ENCODE measurements around the gene TPRA1.

Gene TPRA1

DNA sequence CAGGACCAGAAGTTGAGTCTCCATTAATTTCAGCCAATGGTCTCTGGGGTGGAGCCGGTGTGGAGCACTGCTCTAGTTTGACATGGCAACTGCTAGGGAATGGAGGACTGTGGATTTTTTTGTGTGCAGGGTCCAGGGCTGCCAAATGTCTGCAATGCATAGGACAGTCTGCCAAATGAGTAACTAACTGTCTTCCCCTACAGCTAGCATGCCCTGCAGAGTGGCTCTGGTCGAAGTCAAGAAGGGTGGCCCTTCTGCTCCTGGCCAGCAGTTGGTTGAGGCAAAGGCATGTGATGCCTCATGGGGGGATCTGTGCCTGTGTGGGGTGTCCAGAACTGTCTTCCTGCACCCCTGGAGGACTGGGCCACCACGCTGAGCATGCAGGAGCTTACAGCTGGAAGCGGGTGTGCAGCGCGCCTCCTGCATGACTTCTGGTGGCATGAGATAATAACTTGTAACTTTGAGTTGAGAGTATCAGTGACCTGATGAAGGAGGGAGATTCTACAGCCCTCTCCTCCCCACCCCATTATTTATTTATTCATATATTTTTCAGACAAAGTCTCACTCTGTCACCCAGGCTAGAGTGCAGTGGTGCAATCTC lies 4.6 kb downstream of the TPRA1 start:
- peaks cover 6% of the 10 kb centered on the region for H3K36me3 Mint-ChIP-seq
- no peaks in the 10 kb centered on the region for H3K9me3 Mint-ChIP-seq
- DNase-seq (ENCODE audit: low spot score in 2 of 2) (no peak), ATAC-seq (no peak)
- peak overlapping the region; percentile 77 for H3K27ac Mint-ChIP-seq
- H3K4me3 Mint-ChIP-seq: no peak overlapping the region
- H3K4me1 Mint-ChIP-seq: peaks cover 38% of the 10 kb centered on the region

GRCh38 chr3:127585163-127585812 lies 5.2 kb downstream of the TPRA1 start:
- Mint-ChIP-seq H3K9me3 (no peaks in the 10 kb centered on the region), H3K4me1 (peaks cover 45% of the 10 kb centered on the region), H3K36me3 (no peaks in the 10 kb centered on the region), H3K27ac (peak overlapping the region; percentile 77), H3K4me3 (no peak overlapping the region)
- ATAC-seq: no peak
- no peak for DNase-seq (ENCODE audit: low spot score in 2 of 2)

DNA sequence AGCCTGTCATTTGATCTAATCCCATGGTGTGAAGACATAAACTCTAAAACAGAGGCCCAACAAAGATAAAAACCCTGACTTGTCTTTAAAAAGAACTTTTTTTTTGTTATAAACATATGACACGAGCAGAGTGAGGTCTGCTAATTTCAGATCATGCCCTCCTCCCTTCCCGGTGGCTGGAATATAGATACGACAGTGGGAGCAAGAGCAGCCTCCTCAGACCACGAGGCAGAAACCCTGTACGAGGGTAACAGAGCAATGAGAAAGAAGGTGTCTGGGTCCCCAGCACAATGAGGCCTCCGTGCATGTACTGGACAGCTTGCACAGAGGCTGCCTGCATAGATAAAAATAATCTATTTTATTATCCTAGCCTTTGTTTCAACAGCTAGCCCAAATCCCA lies 5.8 kb downstream of the TPRA1 start:
- Mint-ChIP-seq H3K27ac (peak overlapping the region; percentile 77), H3K36me3 (no peaks in the 10 kb centered on the region)

GRCh38 chr3:127580327-127581060 lies 10.0 kb downstream of the TPRA1 start:
- Mint-ChIP-seq H3K4me1 (peaks cover 42% of the 10 kb centered on the region), H3K36me3 (peaks cover 13% of the 10 kb centered on the region), H3K4me3 (no peak overlapping the region), H3K27ac (peak overlapping the region; percentile 69), H3K9me3 (no peaks in the 10 kb centered on the region)
- no peak for ATAC-seq
- DNase-seq (ENCODE audit: low spot score in 2 of 2): no peak

More for the DNA sequence above, 5.8 kb downstream of the TPRA1 start:
- ATAC-seq: no peak
- Mint-ChIP-seq H3K4me3 (no peak overlapping the region), H3K9me3 (no peaks in the 10 kb centered on the region), H3K4me1 (peaks cover 44% of the 10 kb centered on the region)
- no peak for DNase-seq (ENCODE audit: low spot score in 2 of 2)

DNA sequence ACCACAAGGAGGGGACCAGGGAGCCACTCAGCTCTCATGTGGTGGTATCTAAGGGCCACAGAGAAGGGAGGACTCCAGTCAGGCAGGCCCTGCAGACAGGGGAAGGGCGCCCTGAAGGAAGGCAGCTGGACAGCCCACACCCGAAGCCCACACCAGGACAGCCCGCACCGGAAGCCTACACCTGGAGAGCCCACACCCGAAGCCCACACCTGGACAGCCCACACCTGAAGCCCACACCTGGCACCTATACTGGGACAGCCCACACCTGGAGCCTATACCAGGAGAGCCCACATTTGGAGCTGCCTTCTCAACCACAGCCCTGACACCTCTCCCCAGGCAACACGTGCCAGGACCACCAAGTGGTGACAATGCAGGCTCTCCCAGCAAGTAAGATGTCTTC lies 11.7 kb downstream of the TPRA1 start:
- peak overlapping the region; percentile 69 for H3K27ac Mint-ChIP-seq
- H3K4me3 Mint-ChIP-seq: no peak overlapping the region
- H3K9me3 Mint-ChIP-seq: no peaks in the 10 kb centered on the region
- no peak for ATAC-seq
- peaks cover 29% of the 10 kb centered on the region for H3K36me3 Mint-ChIP-seq
- peaks cover 42% of the 10 kb centered on the region for H3K4me1 Mint-ChIP-seq
- no peak for DNase-seq (ENCODE audit: low spot score in 2 of 2)

DNA sequence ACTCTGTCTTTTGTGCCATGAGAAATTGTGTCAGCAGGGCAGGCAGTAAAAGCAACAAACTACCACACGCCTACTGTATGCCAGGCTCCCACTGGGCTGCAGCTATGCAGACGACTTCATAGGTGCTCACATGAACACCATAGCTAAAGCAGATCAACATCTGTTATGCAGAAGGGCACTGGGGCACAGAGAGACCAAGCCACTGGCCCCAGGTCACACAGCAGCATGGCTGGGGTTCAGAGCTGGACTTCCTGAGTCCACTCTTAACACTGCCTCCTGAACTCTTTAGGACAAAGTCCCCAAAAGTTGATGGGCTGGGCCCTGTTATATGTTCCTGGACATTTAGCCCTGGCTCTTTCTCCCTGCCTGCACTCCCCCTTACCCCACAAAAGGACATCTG lies 12.4 kb downstream of the TPRA1 start:
- no peak for ATAC-seq
- Mint-ChIP-seq H3K27ac (peak overlapping the region; percentile 49), H3K36me3 (peaks cover 33% of the 10 kb centered on the region), H3K9me3 (no peaks in the 10 kb centered on the region), H3K4me3 (no peak overlapping the region), H3K4me1 (peaks cover 42% of the 10 kb centered on the region)
- DNase-seq (ENCODE audit: low spot score in 2 of 2): no peak

GRCh38 chr3:127577448-127577847 lies 13.1 kb downstream of the TPRA1 start:
- H3K27ac Mint-ChIP-seq: no peak overlapping the region
- ATAC-seq (no peak), DNase-seq (ENCODE audit: low spot score in 2 of 2) (no peak)
- no peaks in the 10 kb centered on the region for H3K9me3 Mint-ChIP-seq
- peaks cover 42% of the 10 kb centered on the region for H3K4me1 Mint-ChIP-seq
- H3K4me3 Mint-ChIP-seq: no peak overlapping the region
- peaks cover 38% of the 10 kb centered on the region for H3K36me3 Mint-ChIP-seq

DNA sequence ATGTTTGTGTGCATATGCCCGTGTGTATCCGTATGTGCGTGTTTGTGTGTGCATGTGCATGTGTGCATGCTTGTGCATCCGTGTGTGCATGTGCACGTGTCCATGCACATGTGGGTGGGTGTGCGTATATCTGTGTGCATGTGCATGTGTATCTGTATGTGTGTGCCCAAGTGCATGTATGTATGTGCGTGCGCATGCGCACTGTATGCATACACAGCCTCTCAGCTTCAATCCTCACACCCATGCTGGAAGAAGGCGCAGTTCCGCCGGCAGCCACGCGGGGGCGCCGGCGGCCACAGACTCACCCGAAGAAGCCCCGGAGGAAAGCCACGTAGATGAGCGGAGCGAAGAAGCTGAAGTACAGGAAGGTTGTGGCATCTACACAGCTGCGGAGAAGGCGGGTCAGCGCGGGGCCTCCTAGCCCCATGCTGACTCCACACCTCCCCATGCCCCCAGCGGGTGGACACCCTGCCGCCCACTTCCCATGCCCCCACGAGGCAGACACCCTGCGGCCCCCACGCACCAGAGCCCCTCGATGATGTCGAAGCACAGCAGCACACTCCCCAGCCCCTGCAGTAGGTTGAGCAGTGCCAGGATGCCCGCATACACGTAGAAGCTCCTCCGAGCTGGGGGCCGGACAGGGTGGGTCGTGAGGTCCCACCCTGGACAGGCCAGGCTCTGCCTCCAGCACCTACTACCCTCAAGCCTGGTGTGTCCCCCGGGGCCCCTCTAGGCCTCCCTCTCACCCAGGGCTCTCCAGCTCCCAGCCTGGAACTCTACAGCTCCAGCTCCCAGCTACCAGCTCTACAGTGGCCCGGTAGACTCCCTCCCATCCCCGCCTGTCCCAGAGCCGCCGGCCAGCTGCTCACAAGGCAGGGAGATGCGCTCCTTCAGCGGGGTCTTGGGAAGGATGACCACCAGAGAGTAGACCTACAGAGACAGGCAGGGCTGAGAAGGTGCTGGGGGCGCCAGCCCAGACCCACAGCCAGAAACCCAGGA lies 15.4 kb downstream of the TPRA1 start:
- Mint-ChIP-seq H3K36me3 (peaks cover 53% of the 10 kb centered on the region), H3K9me3 (no peaks in the 10 kb centered on the region)

GRCh38 chr3:127573912-127574311 lies 16.6 kb downstream of the TPRA1 start:
- Mint-ChIP-seq H3K4me3 (no peak overlapping the region), H3K27ac (no peak overlapping the region), H3K9me3 (no peaks in the 10 kb centered on the region), H3K4me1 (peaks cover 22% of the 10 kb centered on the region), H3K36me3 (peaks cover 48% of the 10 kb centered on the region)
- no peak for ATAC-seq
- DNase-seq (ENCODE audit: low spot score in 2 of 2): no peak

More for the DNA sequence above, 15.4 kb downstream of the TPRA1 start:
- peak; percentile 89 for ATAC-seq
- peak; percentile 79 to 90 for DNase-seq (ENCODE audit: low spot score in 2 of 2)
- Mint-ChIP-seq H3K27ac (peak overlapping the region; percentile 76), H3K4me3 (no peak overlapping the region), H3K4me1 (peaks cover 29% of the 10 kb centered on the region)

- ATAC-seq: no peak
- H3K27ac Mint-ChIP-seq: no peak overlapping the region
Measured at GRCh38 chr3:127573401-127573800, 17.1 kb downstream of the TPRA1 start.

DNA sequence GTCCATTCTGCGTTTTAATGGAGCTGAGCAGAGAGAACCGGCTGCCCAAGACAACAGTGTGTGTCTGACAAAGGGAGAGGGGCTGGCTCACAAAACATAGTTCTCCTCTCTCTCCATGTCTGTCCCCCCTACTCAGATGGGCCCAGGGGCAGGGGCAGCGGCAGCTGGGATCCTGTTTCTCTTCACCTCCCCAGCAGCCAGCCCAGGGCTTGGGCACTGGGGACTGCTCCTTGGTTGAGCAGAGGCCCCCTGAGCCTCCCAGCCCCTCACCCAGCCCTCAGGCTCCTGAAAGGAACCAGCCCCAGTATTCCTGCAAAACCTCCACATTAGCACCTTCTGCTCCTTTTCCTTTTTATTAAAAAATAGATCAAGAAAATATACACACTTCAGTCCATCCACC lies 17.8 kb downstream of the TPRA1 start:
- ATAC-seq: no peak
- no peak for DNase-seq (ENCODE audit: low spot score in 2 of 2)
- Mint-ChIP-seq H3K9me3 (no peaks in the 10 kb centered on the region), H3K36me3 (peaks cover 48% of the 10 kb centered on the region), H3K27ac (peak overlapping the region; percentile 29), H3K4me3 (no peak overlapping the region), H3K4me1 (peaks cover 20% of the 10 kb centered on the region)

More at GRCh38 chr3:127573401-127573800, 17.1 kb downstream of the TPRA1 start:
- Mint-ChIP-seq H3K36me3 (peaks cover 48% of the 10 kb centered on the region), H3K4me1 (peaks cover 20% of the 10 kb centered on the region), H3K4me3 (no peak overlapping the region), H3K9me3 (no peaks in the 10 kb centered on the region)
- no peak for DNase-seq (ENCODE audit: low spot score in 2 of 2)

GRCh38 chr3:127572186-127572585 lies 18.3 kb downstream of the TPRA1 start:
- Mint-ChIP-seq H3K4me1 (peaks cover 20% of the 10 kb centered on the region), H3K4me3 (no peak overlapping the region), H3K36me3 (peaks cover 48% of the 10 kb centered on the region), H3K9me3 (no peaks in the 10 kb centered on the region), H3K27ac (peak overlapping the region; percentile 29)
- DNase-seq (ENCODE audit: low spot score in 2 of 2) (no peak), ATAC-seq (no peak)

GRCh38 chr3:127570520-127570919 lies 20.0 kb downstream of the TPRA1 start:
- H3K4me1 Mint-ChIP-seq: peaks cover 10% of the 10 kb centered on the region
- peaks cover 40% of the 10 kb centered on the region for H3K36me3 Mint-ChIP-seq
- H3K27ac Mint-ChIP-seq: no peak overlapping the region
- no peak for DNase-seq (ENCODE audit: low spot score in 2 of 2)
- H3K4me3 Mint-ChIP-seq: no peak overlapping the region
- no peak for ATAC-seq
- no peaks in the 10 kb centered on the region for H3K9me3 Mint-ChIP-seq

DNA sequence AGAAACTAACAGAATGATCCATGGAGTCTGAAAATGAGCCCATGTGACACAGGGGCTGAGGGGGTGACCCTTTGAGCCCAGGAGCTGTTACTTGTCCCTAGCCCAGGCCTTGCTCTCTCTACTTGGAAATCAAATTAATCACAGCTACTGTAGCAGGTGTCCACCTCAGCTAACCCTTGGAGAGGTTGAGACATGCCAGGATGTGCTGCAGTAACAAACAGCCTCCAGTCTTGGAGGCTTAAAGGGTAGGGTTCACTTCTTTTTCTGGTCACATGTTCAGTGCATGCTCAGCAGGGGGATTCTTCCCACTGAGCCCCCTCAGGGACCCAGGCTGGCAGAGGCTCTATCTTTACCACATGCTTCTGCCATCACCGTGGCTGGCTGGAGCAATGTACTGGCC lies 21.4 kb downstream of the TPRA1 start:
- H3K4me3 Mint-ChIP-seq: no peak overlapping the region
- H3K27ac Mint-ChIP-seq: no peak overlapping the region
- H3K36me3 Mint-ChIP-seq: peaks cover 27% of the 10 kb centered on the region
- H3K4me1 Mint-ChIP-seq: no peaks in the 10 kb centered on the region
- no peaks in the 10 kb centered on the region for H3K9me3 Mint-ChIP-seq
- ATAC-seq: no peak
- no peak for DNase-seq (ENCODE audit: low spot score in 2 of 2)

DNA sequence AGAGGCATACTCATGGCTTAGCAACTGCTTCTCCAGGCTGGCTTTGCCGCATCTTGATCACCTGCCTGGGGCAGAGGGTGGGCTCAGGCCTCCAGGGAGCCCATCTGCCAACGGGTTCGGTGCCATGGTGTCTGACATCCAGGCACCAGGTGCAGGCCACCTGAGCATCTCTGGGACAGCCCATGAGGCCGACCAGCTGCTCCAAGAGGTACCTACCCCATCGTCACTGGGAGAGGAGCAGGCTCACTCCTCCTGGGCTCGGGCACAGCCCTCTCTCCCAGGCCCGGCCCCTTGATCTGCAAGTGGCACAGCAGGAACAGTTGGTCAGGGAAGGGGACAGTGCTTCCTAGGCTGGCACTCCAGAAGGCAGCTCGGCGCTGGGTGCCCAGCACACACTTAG lies 21.9 kb downstream of the TPRA1 start:
- Mint-ChIP-seq H3K4me3 (no peak overlapping the region), H3K9me3 (no peaks in the 10 kb centered on the region), H3K27ac (no peak overlapping the region), H3K4me1 (no peaks in the 10 kb centered on the region), H3K36me3 (peaks cover 24% of the 10 kb centered on the region)
- DNase-seq (ENCODE audit: low spot score in 2 of 2): no peak
- no peak for ATAC-seq
